Occipital lobe (tissue), 2 donors: ENCODE data around the gene FCRL6. TPM values are rescaled to one million over a fixed set of nuclear protein-coding genes. Genes with fewer than 3 reads are reported as not detected.

ENCODE experiments used
- DNase-seq: peaks from one replicate; lab custom pipeline; 2025; lab: John Stamatoyannopoulos, UW
- total RNA-seq: library from RNA; depleted of rRNA; stranded (reverse); fragments of >200 nt; gene quantifications from one replicate; pipeline ENCODE4 v1.2.3, GENCODE V29; 2014

FCRL6 gene
- total RNA-seq, 1 donor from 2014 or later, result not detected

GRCh38 chr1:159835356-159835755, 33.2 kb downstream of the FCRL6 start:
- DNase-seq, result no peak

GRCh38 chr1:159835862-159836525, 33.8 kb downstream of the FCRL6 start:
- no peak for DNase-seq

GRCh38 chr1:159838715-159839114, 36.6 kb downstream of the FCRL6 start:
- no peak for DNase-seq

- DNase-seq, result no peak
Observed at GRCh38 chr1:159839116-159839849, 37.1 kb downstream of the FCRL6 start.

GRCh38 chr1:159841749-159842148, 39.6 kb downstream of the FCRL6 start:
- no peak for DNase-seq

GRCh38 chr1:159843459-159843858, 41.3 kb downstream of the FCRL6 start:
- DNase-seq, result no peak

GRCh38 chr1:159845751-159846629, 43.8 kb downstream of the FCRL6 start:
- no peak for DNase-seq

GRCh38 chr1:159847231-159847630, 45.1 kb downstream of the FCRL6 start:
- no peak for DNase-seq

GRCh38 chr1:159848326-159848725, 46.2 kb downstream of the FCRL6 start:
- DNase-seq, result no peak

GRCh38 chr1:159849626-159850366, 47.6 kb downstream of the FCRL6 start:
- no peak for DNase-seq

GRCh38 chr1:159851407-159851806, 49.2 kb downstream of the FCRL6 start:
- no peak for DNase-seq

- DNase-seq, result no peak
Observed at GRCh38 chr1:159853417-159854115, 51.4 kb downstream of the FCRL6 start.

GRCh38 chr1:159854116-159854692, 52.0 kb downstream of the FCRL6 start:
- no peak for DNase-seq

- peak; percentile 71 for DNase-seq
Observed at GRCh38 chr1:159854693-159855192, 52.6 kb downstream of the FCRL6 start.

- DNase-seq, result no peak
Observed at GRCh38 chr1:159855709-159856108, 53.5 kb downstream of the FCRL6 start.

- no peak for DNase-seq
Observed at GRCh38 chr1:159856576-159856975, 54.4 kb downstream of the FCRL6 start.

GRCh38 chr1:159857889-159858288, 55.7 kb downstream of the FCRL6 start:
- no peak for DNase-seq

- DNase-seq, result no peak
Observed at GRCh38 chr1:159859767-159860322, 57.7 kb downstream of the FCRL6 start.

GRCh38 chr1:159860456-159860855, 58.3 kb downstream of the FCRL6 start:
- DNase-seq, result no peak

GRCh38 chr1:159861218-159861617, 59.1 kb downstream of the FCRL6 start:
- no peak for DNase-seq
